Activated naive CD8-positive, alpha-beta T cell treated with anti-CD3 and anti-CD28 coated beads, Interleukin-2, amount 50 U/mL, for 24 hours (primary cell): ENCODE results near the gene FKBP14.

Source experiments
- ATAC-seq: fragments of 150-1000 bp; cut with Tn5 transposase; one replicate; pipeline ENCODE4 v1.10.0; 2021
- DNase-seq: peaks from one replicate; pipeline ENCODE4 v3.0.0; 2021
- H3K27ac Mint-ChIP-seq: one replicate; pipeline ENCODE4 v1.8.0; 2021; ENCODE audit warnings: mild to moderate bottlenecking, mixed read lengths
- H3K27me3 Mint-ChIP-seq: one replicate; pipeline ENCODE4 v1.8.0; 2021; ENCODE audit warnings: mixed read lengths
- H3K36me3 Mint-ChIP-seq: one replicate; pipeline ENCODE4 v1.8.0; 2021; ENCODE audit warnings: low read depth, mixed read lengths
- H3K4me1 Mint-ChIP-seq: one replicate; pipeline ENCODE4 v1.8.0; 2021; ENCODE audit warnings: mixed read lengths
- H3K4me3 Mint-ChIP-seq: one replicate; pipeline ENCODE4 v1.8.0; 2021; ENCODE audit warnings: mild to moderate bottlenecking, moderate library complexity, mixed read lengths
- H3K9me3 Mint-ChIP-seq: one replicate; pipeline ENCODE4 v1.8.0; 2021; ENCODE audit warnings: mixed read lengths

Gene FKBP14

DNA sequence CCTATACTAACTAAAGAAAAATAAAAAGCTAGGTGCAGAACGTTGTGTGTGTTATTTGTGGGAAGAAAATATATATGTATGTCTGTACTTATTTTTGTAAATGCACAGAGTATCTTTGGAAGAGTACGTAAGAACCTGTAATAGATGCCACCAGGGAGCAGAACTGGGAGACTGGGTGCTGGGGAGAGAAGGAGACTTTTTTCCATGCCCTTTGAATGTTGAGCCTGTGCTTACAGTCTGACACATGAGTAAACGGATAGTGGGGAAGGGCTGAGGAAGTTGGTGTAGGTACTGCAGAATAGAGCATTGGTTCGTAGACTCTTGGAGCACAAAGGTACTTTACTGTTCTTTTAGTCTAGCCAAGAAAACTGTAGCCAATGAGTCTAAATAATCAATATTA lies 35.6 kb downstream of the FKBP14 start:
- H3K9me3 Mint-ChIP-seq = peaks cover 10% of the 10 kb centered on the region
- H3K27me3 Mint-ChIP-seq = peaks cover 42% of the 10 kb centered on the region
- peaks cover 22% of the 10 kb centered on the region for H3K4me1 Mint-ChIP-seq
- H3K27ac Mint-ChIP-seq = no peak overlapping the region
- peak overlapping the region; percentile 24 for H3K4me3 Mint-ChIP-seq
- ATAC-seq (no peak), DNase-seq (no peak)
- H3K36me3 Mint-ChIP-seq = peaks cover 2% of the 10 kb centered on the region

DNA sequence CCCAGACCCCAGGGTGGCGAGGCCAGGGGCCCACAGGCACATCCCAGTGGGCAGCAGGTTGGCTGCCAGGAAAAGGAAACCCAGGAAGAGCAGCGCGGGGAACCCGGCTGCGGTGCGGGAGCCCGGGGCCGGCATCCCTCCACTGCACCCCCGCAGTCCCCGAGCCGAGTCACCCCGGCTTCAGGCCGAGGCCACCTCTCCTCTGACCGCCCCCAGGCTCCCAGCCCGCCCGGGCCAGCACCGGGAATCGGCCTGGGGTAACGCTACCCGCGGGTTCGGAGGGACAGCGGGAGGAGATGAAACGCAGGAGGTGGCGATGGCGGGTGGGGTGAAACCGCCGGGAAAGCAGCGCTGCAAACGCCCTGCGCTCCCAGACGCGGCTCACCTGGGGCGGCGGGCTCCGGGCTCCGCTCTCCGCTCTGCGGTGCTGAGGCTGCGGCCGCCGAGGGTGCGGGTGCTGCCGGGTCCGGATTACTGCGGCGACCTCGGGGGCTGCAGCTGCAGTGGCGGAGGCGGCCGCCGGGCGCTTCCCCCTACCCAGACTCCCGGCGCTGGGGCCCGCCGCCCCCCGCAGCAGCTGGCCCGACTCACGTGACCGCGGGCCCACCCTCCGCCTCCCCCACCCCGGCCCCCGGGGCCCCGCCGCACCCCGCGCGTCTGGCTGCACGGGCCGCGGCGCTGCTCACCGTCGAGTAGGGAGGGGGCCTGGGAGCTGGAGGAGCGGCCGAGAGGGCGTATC lies 37.1 kb downstream of the FKBP14 start, which contains the start of gene SCRN1:
TSS of gene SCRN1 (minus strand) at position 545 of the 739 bp plus-strand sequence. CDS start 20,734 bp downstream, outside the sequence.
- Mint-ChIP-seq H3K4me1 (peaks cover 26% of the 10 kb centered on the region), H3K27me3 (peaks cover 43% of the 10 kb centered on the region), H3K36me3 (peaks cover 2% of the 10 kb centered on the region), H3K27ac (peak within 1 kb of the TSS; percentile 78), H3K9me3 (peaks cover 10% of the 10 kb centered on the region), H3K4me3 (peak within 1 kb of the TSS; percentile 78)
- ATAC-seq = peak; percentile 42
- DNase-seq = peak; percentile 35

DNA sequence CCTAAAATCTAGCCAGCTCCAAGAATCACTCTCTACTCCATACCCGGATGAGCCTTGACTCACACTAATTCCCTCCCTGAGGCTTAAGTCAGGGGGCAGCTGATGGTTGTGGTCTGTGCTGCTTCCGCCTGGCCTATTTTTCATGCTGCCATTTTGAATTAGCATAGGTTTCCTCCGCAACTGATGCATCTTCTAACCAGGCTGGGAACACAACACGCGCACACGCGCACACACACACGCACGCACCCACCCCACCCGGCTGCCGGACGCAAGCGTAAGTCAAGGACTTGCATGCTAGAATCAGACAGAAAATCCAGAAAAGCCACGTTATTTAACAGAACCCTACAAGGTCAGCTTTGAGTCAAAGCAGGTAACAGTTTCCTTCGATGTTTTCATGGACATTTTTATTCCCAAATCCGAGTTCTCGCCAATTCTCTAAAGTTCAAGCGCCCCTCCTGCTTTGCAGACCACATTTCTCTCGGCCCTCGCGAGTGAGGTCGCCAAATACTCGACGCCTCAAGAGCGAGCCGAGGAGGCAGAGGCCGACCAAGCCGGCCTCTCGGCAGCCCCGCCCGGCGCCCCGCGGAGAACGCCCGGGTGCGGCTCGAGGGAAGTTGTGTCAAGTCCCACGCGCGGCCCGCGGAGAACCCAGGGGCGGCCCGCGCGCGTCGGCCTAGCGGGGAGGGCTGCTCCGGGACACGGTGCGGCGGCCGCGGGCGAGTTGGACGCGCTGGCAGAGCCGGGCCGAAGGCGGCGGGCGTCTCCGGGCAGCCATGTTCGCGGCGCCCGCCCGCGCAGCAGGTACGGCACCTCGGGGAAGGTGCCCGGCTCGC lies 37.9 kb downstream of the FKBP14 start:
- DNase-seq (peak; percentile 31), ATAC-seq (peak; percentile 31)
- H3K27ac Mint-ChIP-seq = peak overlapping the region; percentile 78
- peaks cover 2% of the 10 kb centered on the region for H3K36me3 Mint-ChIP-seq
- peak overlapping the region; percentile 78 for H3K4me3 Mint-ChIP-seq
- peaks cover 27% of the 10 kb centered on the region for H3K4me1 Mint-ChIP-seq
- peaks cover 6% of the 10 kb centered on the region for H3K9me3 Mint-ChIP-seq
- peaks cover 42% of the 10 kb centered on the region for H3K27me3 Mint-ChIP-seq

DNA sequence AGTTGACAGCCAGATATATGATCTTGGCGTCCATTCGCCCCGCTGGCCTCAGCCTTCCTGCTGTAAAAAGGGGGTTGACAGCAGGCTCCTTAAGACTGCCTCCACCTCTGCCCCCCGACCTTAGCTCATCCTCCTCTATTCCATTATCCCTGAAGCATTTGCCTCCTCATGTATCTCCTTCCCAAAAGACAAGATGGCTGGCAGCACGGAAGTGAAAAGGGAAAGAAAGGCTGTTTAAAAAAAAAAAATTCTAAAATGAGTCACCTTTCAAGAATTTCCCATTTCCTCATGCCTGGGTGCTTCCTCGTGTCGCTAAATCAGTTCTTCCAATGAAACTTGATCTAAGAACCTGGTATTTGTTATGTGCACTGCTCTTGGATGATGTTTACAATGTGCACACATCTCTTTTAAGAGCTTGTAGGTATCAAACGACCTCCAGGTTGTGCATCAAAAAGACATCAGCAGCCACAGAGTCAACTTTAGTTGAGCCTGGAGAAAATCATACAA lies 38.6 kb downstream of the FKBP14 start:
- peaks cover 2% of the 10 kb centered on the region for H3K36me3 Mint-ChIP-seq
- H3K27me3 Mint-ChIP-seq = peaks cover 44% of the 10 kb centered on the region
- peak overlapping the region; percentile 78 for H3K4me3 Mint-ChIP-seq
- H3K9me3 Mint-ChIP-seq = peaks cover 5% of the 10 kb centered on the region
- peak overlapping the region; percentile 78 for H3K27ac Mint-ChIP-seq
- ATAC-seq (no peak), DNase-seq (no peak)
- peaks cover 28% of the 10 kb centered on the region for H3K4me1 Mint-ChIP-seq

DNA sequence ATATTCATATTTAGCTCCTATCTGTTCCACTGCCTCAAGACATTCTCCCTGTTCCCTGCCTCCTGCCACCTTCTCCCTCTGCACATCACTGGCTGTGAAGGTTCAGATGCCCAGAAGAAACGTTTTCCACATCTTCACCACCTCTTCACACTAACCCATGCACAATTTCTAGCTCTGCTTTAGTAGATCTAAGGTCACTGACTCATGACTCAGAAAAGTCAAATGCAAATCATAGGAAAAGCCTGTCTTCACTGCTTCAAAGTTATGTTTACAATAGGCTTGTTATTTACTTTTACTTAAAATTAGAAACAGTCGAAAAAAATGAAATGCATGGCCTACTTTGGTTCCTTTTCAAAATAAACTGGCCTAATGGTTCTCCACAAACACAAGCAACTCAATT lies 39.4 kb downstream of the FKBP14 start:
- Mint-ChIP-seq H3K9me3 (no peaks in the 10 kb centered on the region), H3K27ac (no peak overlapping the region), H3K4me3 (no peak overlapping the region), H3K36me3 (peaks cover 2% of the 10 kb centered on the region), H3K27me3 (peaks cover 41% of the 10 kb centered on the region), H3K4me1 (peaks cover 28% of the 10 kb centered on the region)
- DNase-seq = no peak
- peak; percentile 29 for ATAC-seq

DNA sequence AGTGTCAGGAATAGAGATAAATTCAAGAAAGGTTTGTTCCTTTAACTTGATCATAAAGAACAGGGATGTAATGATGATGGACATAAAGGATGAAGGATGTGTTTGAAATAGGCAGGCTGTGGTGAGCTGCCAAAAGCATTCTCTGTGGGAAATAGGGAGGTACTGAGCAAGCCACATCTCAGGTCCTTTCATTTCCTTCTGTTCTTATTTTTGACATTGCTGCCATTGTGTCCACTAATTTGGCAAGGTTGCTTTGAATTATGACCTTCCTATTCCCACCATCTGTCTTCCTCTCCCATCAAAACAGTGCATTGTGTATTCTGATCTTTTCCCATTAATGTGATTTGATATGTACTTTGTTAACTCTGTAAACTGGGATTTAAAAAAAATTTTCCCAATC lies 46.4 kb downstream of the FKBP14 start:
- peaks cover 2% of the 10 kb centered on the region for H3K4me1 Mint-ChIP-seq
- H3K27ac Mint-ChIP-seq = no peak overlapping the region
- no peak overlapping the region for H3K4me3 Mint-ChIP-seq
- no peaks in the 10 kb centered on the region for H3K36me3 Mint-ChIP-seq
- DNase-seq (no peak), ATAC-seq (no peak)
- H3K27me3 Mint-ChIP-seq = peaks cover 3% of the 10 kb centered on the region
- no peaks in the 10 kb centered on the region for H3K9me3 Mint-ChIP-seq

DNA sequence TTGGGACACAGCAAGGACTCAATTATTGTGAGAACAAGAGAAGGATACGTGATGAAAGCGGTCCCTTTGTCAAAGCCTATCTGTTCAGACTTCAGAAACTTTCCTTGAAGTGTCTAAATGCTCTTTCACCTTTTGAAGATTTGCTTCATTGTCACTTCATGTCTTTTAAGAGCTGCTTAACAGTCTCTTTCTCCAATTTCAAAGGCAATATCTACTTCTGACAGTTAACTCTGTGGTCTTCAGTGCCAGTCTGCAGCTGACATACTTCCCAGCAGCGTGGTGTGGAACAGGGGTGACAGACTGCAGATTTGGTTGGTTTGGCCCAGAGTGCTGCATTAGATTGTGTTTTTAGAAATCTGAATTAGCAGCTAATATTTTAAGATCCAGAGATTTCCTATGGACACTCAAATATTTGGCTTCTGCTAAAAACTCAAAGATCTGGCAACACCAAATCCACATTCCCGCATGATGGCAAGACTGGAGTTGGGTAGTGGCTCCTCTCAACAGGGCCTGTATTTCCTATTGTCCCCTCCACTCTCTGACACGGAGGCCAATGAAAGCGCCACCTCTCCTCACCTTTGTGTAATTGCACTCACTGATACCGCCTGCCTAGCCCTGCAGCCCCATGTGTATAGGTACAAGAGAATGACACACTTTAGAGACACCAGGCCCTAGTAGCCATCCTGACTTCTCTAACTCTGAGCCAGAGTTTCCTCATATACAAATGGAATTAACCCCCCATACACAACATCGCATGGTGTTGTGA lies 48.4 kb downstream of the FKBP14 start:
- no peaks in the 10 kb centered on the region for H3K9me3 Mint-ChIP-seq
- H3K36me3 Mint-ChIP-seq = no peaks in the 10 kb centered on the region
- no peak overlapping the region for H3K27ac Mint-ChIP-seq
- H3K4me3 Mint-ChIP-seq = no peak overlapping the region
- no peaks in the 10 kb centered on the region for H3K27me3 Mint-ChIP-seq
- H3K4me1 Mint-ChIP-seq = no peaks in the 10 kb centered on the region
- ATAC-seq (peak; percentile 49), DNase-seq (no peak)

DNA sequence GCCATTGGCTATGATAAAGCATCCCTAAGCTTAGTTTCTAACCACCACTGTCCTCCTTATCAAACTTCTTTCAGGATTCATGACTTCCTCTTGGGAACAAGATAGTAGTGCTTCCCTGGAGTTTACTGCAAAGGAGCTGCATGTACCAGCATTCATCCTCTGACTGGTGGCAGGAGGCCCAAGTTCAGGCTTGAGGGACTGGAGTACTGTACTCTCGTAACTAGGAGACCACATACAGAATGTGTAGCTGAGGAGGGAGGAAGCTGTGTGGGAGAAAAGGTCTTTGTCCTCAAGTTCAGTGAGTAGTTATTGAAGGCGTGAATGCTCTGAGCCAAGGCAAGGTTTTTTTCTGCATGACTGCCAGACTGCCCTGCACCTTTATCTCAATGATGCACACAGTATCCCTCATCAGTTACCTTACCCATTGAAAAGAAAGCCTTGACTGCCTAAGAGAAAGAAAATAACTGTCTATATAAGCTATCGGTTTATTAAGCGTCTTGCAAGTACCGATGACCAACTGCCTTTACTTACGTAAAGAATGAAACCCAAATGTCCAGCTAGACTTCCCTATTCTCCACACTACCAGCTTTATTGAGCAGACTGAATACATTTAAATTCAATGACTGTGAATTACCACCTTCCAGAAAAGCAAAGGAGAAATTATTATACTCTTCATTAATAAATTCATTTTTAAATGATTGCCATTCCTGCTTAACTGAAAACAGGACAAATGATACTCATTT lies 49.7 kb downstream of the FKBP14 start:
- Mint-ChIP-seq H3K36me3 (no peaks in the 10 kb centered on the region), H3K4me1 (no peaks in the 10 kb centered on the region), H3K4me3 (no peak overlapping the region), H3K9me3 (no peaks in the 10 kb centered on the region), H3K27me3 (no peaks in the 10 kb centered on the region), H3K27ac (no peak overlapping the region)
- ATAC-seq (no peak), DNase-seq (no peak)

DNA sequence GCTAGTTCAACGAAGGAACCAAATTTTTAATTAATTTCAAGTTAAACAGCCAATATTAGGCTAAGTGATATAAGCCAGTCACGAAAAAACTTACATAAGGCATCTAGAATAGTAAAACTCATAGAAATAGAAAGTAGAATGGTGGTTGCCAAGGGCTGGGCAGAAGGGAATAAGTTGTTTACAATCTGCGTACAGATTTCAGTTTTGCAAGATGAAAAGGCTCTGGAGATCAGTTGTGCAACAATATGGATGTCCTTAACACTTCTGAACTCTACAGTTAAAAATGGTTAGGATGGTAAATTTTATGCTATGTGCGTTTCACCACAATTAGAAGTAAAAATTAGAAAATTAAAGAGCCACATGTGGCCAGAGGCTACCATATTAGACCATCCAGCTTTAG lies 50.2 kb downstream of the FKBP14 start:
- H3K36me3 Mint-ChIP-seq = no peaks in the 10 kb centered on the region
- H3K4me1 Mint-ChIP-seq = no peaks in the 10 kb centered on the region
- no peak for ATAC-seq
- no peaks in the 10 kb centered on the region for H3K27me3 Mint-ChIP-seq
- no peak overlapping the region for H3K27ac Mint-ChIP-seq
- DNase-seq = no peak
- no peak overlapping the region for H3K4me3 Mint-ChIP-seq
- no peaks in the 10 kb centered on the region for H3K9me3 Mint-ChIP-seq

DNA sequence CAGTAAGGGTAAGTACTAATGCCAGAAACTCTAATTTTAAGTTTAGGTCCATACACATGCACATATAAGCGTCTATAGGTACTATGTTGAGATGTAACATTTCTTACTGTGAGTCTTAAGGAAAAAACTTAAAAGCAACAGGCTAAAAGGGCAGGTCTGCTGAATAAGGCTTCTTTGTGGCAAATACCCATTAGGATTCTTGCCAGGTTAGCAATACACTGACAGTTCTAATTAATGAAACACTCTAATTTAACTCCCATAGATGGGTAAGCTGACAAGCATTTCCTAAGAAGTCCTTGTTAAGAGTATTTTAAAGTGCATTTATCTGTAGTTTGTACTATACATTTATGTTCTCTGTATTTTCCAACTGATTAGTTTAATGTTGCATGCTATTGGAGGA lies 50.9 kb downstream of the FKBP14 start:
- Mint-ChIP-seq H3K4me3 (no peak overlapping the region), H3K27ac (no peak overlapping the region), H3K27me3 (no peaks in the 10 kb centered on the region), H3K36me3 (no peaks in the 10 kb centered on the region), H3K4me1 (no peaks in the 10 kb centered on the region), H3K9me3 (no peaks in the 10 kb centered on the region)
- no peak for ATAC-seq
- no peak for DNase-seq

DNA sequence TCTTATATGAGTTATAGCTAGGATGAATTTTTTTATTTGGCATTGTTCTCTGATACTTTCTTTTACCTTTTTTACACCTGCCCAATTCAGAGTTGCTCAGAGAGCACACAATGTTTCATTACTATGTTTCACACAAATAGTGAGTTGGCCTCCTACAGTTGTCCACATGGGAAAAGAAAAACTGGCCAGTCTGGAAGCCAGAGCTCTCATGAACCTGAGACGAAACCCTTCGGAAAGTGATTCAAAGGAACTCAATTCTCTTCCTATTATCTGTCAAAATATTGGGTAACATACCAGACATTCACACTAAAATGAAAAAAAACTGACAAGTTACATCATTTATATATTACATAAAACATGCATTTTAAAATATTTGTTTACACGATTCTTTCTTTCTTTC lies 52.2 kb downstream of the FKBP14 start:
- ATAC-seq = no peak
- H3K27ac Mint-ChIP-seq = no peak overlapping the region

DNA sequence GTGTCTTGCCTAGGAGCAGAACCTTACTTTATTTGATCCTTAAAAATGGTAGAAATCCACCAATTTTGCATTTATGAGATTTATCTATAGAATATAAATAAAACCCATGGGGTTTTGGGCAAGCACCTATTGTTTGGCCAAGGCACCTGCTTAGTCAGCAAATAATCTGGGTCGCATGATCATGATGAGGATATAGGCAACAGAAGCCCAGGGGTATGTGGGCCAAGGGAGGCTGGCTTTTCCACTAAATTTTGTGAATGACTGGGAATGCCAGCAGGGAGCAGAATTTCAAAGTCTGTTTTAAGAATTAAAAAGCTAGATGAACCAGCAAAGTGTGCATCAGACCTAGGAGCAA lies 54.2 kb downstream of the FKBP14 start:
- H3K36me3 Mint-ChIP-seq = no peaks in the 10 kb centered on the region
- no peak for ATAC-seq
- no peaks in the 10 kb centered on the region for H3K27me3 Mint-ChIP-seq
- no peak overlapping the region for H3K27ac Mint-ChIP-seq
- peaks cover 5% of the 10 kb centered on the region for H3K4me1 Mint-ChIP-seq
- H3K4me3 Mint-ChIP-seq = no peak overlapping the region
- no peaks in the 10 kb centered on the region for H3K9me3 Mint-ChIP-seq
- no peak for DNase-seq

More for the DNA sequence above, 52.2 kb downstream of the FKBP14 start:
- no peaks in the 10 kb centered on the region for H3K9me3 Mint-ChIP-seq
- H3K4me3 Mint-ChIP-seq = no peak overlapping the region
- DNase-seq = no peak
- H3K4me1 Mint-ChIP-seq = peaks cover 5% of the 10 kb centered on the region
- H3K27me3 Mint-ChIP-seq = no peaks in the 10 kb centered on the region
- no peaks in the 10 kb centered on the region for H3K36me3 Mint-ChIP-seq

DNA sequence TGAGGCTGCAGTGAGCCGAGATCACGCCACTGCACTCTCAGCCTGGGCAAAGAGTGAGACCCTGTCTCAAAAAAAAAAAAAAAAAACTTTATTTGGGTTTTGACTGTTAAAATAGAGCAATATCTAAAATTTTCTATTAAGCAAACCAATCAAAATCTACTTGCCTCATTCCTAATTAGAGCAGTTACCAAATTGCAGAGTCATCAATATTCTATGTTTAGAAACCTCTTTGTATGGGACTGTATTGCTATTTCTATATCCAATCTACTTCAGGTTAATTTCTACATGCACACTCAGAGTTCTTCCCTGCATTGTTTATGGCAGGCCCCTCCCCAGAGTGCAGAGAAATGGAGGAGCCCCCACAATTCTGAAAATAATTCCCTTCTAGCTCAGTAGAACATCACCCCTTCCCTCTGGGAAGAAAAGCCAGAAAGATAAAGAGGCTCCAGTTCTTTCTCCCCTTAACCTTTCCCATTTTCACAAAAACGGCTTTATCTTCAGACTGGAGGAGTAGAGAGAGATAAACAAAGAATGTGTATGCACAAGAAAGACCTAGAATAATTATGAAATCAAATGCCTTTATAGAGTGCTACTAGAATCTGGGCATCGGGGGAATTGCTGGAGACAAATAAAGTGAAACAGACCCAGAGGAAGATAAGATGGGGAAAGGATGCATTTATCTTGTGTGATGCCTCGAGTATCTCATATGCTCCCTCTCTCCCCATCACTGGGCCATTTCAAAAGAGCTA lies 54.8 kb downstream of the FKBP14 start:
- Mint-ChIP-seq H3K4me3 (no peak overlapping the region), H3K9me3 (no peaks in the 10 kb centered on the region), H3K36me3 (no peaks in the 10 kb centered on the region), H3K27me3 (no peaks in the 10 kb centered on the region), H3K27ac (no peak overlapping the region), H3K4me1 (peaks cover 5% of the 10 kb centered on the region)
- DNase-seq = no peak
- ATAC-seq = no peak
